Measurements from ENCODE around the gene KCNH2.

The KCNH2 gene

DNA sequence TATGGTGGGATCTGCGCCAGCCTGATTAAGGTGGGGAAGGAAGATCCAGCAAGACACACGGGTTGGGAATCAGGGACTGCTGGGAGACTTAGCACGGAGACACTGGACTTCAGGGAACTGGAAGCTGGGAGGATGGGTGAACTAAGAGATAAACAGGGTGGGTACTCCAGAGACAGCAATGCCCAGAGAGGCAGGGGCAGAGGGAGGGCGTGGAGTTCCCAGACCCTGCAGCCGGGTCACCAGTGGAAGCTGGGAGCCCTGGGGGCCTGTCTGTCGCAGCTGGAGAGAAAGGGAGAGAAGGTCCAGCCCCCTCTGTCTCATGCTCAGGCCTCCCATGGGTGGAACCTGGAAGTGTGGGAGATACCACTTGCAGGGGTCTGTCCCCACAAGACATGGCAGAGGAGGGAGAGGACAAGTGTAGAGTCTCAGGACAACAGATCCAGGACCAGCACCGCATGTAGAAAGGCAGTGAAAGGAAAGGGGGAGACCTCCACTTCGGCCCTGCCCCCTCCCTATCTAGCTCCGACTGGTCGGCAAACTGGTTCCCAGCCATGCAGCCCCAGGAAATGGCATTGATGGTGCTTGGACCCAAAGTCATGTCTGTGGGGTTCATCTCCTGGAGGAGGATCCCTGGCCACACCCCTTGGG is 81.4 kb downstream of the KCNH2 start:
- H3K9me3 Mint-ChIP-seq: peaks cover 15% of the 10 kb centered on the region
- no peaks in the 10 kb centered on the region for H3K36me3 Mint-ChIP-seq (ENCODE audit: low read depth)
- H3K27ac Mint-ChIP-seq: no peak overlapping the region
- H3K4me1 Mint-ChIP-seq (ENCODE audit: low read depth): peaks cover 12% of the 10 kb centered on the region
- intact Hi-C loops (cut with micrococcal nuclease): loop anchor here (5.0 kb wide), 1 partner anchor 91 kb away; no protein-coding TSS in a partner anchor
- no peak overlapping the region for H3K4me3 Mint-ChIP-seq
- peaks cover 76% of the 10 kb centered on the region for H3K27me3 Mint-ChIP-seq

DNA sequence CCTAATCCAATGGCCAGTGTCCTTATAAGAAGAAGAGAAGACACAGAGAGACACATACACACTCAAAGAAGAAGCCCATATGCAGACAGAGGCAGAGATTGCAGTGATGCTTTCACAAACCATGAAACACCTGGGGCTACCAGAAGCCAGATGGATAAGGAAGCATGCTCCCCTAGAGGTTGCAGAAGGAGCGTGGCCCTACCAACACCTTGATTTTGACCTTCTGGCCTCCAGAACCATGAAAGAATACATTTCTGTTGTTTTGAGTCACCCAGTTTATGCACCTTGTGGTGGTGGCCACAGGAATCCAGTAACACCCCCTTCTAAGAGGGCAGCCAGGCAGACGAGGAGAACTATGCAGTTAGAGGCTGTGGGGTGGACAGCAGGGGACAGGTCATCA is 82.3 kb downstream of the KCNH2 start:
- Mint-ChIP-seq H3K4me1 (ENCODE audit: low read depth) (peaks cover 7% of the 10 kb centered on the region), H3K36me3 (ENCODE audit: low read depth) (no peaks in the 10 kb centered on the region), H3K27ac (no peak overlapping the region), H3K27me3 (peaks cover 68% of the 10 kb centered on the region), H3K9me3 (peaks cover 15% of the 10 kb centered on the region), H3K4me3 (no peak overlapping the region)
- intact Hi-C loops (cut with micrococcal nuclease): loop anchor here (5.0 kb wide), 1 partner anchor 91 kb away; no protein-coding TSS in a partner anchor
